Esophagus squamous epithelium (tissue), 5 donors: ENCODE measurements around the gene FOXK1. TPM values are rescaled to one million over a fixed set of nuclear protein-coding genes. Genes with fewer than 3 reads are reported as not detected.

Source experiments
- DNase-seq: peaks from one replicate; lab custom pipeline; 2025; lab: John Stamatoyannopoulos, UW
- H3K27ac ChIP-seq, 4 donors: fragments of 200-600 bp; sonication (generic); one replicate each; pipeline ENCODE4 v1.5.1; 2016 to 2019; ENCODE audit warnings: mild to moderate bottlenecking in 1 of 4
- H3K27me3 ChIP-seq, 4 donors: fragments of 200-600 bp; sonication (generic); 1 replicate in 3 of 4; 2 replicates in 1 of 4; pipeline versions ENCODE4 v1.5.1 to v1.6.0; 2017 to 2021; ENCODE audit warnings: antibody characterized with exemption in 1 of 4
- H3K36me3 ChIP-seq, 3 donors: fragments of 200-600 bp; sonication (generic); one replicate each; pipeline ENCODE4 v1.5.1; 2016 to 2019
- H3K4me1 ChIP-seq, 3 donors: fragments of 200-600 bp; sonication (generic); one replicate each; pipeline ENCODE4 v1.5.1; 2017 to 2019
- H3K4me3 ChIP-seq, 4 donors: fragments of 200-600 bp; sonication (generic); 1 replicate in 3 of 4; 2 replicates in 1 of 4; pipeline ENCODE4 v1.5.1; 2016 to 2019; ENCODE audit warnings: mild to moderate bottlenecking in 2 of 4, moderate library complexity in 1 of 4
- H3K9me3 ChIP-seq, 3 donors: fragments of 200-600 bp; sonication (generic); one replicate each; pipeline ENCODE4 v1.5.1; 2016 to 2019
- CTCF ChIP-seq, 6 experiments: fragments of 450-650 bp in 4 of 6; fragments of 200-600 bp in 2 of 6; sonication (generic) in 2 of 6; IDR thresholded peaks; one replicate each; pipeline ENCODE4 v1.5.1; 2016 to 2019; ENCODE audit warnings: antibody characterized with exemption in 6 of 6, mild to moderate bottlenecking in 4 of 6, moderate library complexity in 4 of 6
- POLR2A ChIP-seq, 4 donors: fragments of 450-650 bp; IDR thresholded peaks; one replicate each; pipeline ENCODE4 v1.6.1; 2017; ENCODE audit warnings: antibody characterized with exemption in 4 of 4, mild to moderate bottlenecking in 4 of 4, moderate library complexity in 3 of 4
- WGBS, 2 donors: methylation state at CpG; one replicate each; pipeline ENCODE4 v1.1.5; 2018; 5-methylcytosine and 5-hydroxymethylcytosine counted together
- intact Hi-C: fragments of 100-400 bp; cut with DNase I; formaldehyde crosslinking; loops from one replicate; pipeline ENCODE4 v1.15.0; 2022
- total RNA-seq, 4 donors: library from RNA; depleted of rRNA; stranded (reverse); fragments of >200 nt; gene quantifications; one replicate each; pipeline ENCODE4 v1.1.0, GENCODE V29; 2016
- donor health status: DM: yes; HTN: yes; CAD: no.

FOXK1 gene
- total RNA-seq, 4 donors from 2014 or later = 11.9 to 25.7 (median 15.9) TPM

- Histone ChIP-seq H3K27me3 (no peaks in the 10 kb centered on the region), H3K9me3 (no peaks in the 10 kb centered on the region), H3K4me1 (no peaks in the 10 kb centered on the region), H3K27ac (no peak overlapping the region), H3K4me3 (no peak overlapping the region), H3K36me3 (no peaks in the 10 kb centered on the region)
- intact Hi-C loops = no loop called here
- no peak for DNase-seq
- 75 to 83% methylated on average over 5 to 7 of the region's 7 CpGs for WGBS, 2 donors
- no peak for TF ChIP-seq POLR2A (IDR thresholded peaks at IDR 0.05)
- no peak for TF ChIP-seq CTCF (IDR thresholded peaks at IDR 0.05)
Measured at GRCh38 chr7:4648111-4648510, 34.0 kb upstream of the FOXK1 start.

- intact Hi-C loops = no loop called here
- no peak for TF ChIP-seq POLR2A (IDR thresholded peaks at IDR 0.05)
- TF ChIP-seq CTCF (IDR thresholded peaks at IDR 0.05) = no peak
- 68 to 90% methylated on average over 3 to 6 of the region's 18 CpGs for WGBS, 2 donors
- no peak for DNase-seq
- Histone ChIP-seq H3K27ac (peak overlapping the region in 2 of 4 donors; percentile 3 to 20), H3K9me3 (no peaks in the 10 kb centered on the region), H3K4me3 (no peak overlapping the region), H3K4me1 (peaks cover 0 to 6% (median 0%) of the 10 kb centered on the region in 3 donors), H3K36me3 (no peaks in the 10 kb centered on the region), H3K27me3 (no peaks in the 10 kb centered on the region)
Measured at GRCh38 chr7:4650433-4651047, 31.6 kb upstream of the FOXK1 start.

- no peak for DNase-seq
- intact Hi-C loops = no loop called here
- H3K4me1 ChIP-seq = peaks cover 0 to 6% (median 0%) of the 10 kb centered on the region in 3 donors
- peaks cover 0 to 7% (median 0%) of the 10 kb centered on the region in 3 donors for H3K9me3 ChIP-seq
- no peak for TF ChIP-seq POLR2A (IDR thresholded peaks at IDR 0.05)
- no peak overlapping the region for H3K27ac ChIP-seq
- no peak overlapping the region for H3K4me3 ChIP-seq
- WGBS, 2 donors = 76 to 81% methylated on average over 5 of the region's 5 CpGs
- H3K36me3 ChIP-seq = no peaks in the 10 kb centered on the region
- no peaks in the 10 kb centered on the region for H3K27me3 ChIP-seq
Measured at GRCh38 chr7:4653771-4654170, 28.3 kb upstream of the FOXK1 start.

GRCh38 chr7:4655311-4655710, 26.8 kb upstream of the FOXK1 start:
- H3K4me1 ChIP-seq = peaks cover 0 to 6% (median 0%) of the 10 kb centered on the region in 3 donors
- no peak for DNase-seq
- H3K36me3 ChIP-seq = no peaks in the 10 kb centered on the region
- no peaks in the 10 kb centered on the region for H3K27me3 ChIP-seq
- no peak for TF ChIP-seq POLR2A (IDR thresholded peaks at IDR 0.05)
- no peak for TF ChIP-seq CTCF (IDR thresholded peaks at IDR 0.05)
- H3K27ac ChIP-seq = no peak overlapping the region
- no peak overlapping the region for H3K4me3 ChIP-seq
- intact Hi-C loops = no loop called here
- 45 to 47% methylated on average over 2 of the region's 2 CpGs for WGBS, 2 donors
- peaks cover 0 to 12% (median 0%) of the 10 kb centered on the region in 3 donors for H3K9me3 ChIP-seq

- intact Hi-C loops = no loop called here
- no peaks in the 10 kb centered on the region for H3K36me3 ChIP-seq
- no peaks in the 10 kb centered on the region for H3K27me3 ChIP-seq
- H3K9me3 ChIP-seq = peaks cover 0 to 12% (median 0%) of the 10 kb centered on the region in 3 donors
- TF ChIP-seq POLR2A (IDR thresholded peaks at IDR 0.05) = no peak
- no peak for TF ChIP-seq CTCF (IDR thresholded peaks at IDR 0.05)
- no peak overlapping the region for H3K27ac ChIP-seq
- WGBS, 2 donors = 77 to 78% methylated on average over 4 of the region's 4 CpGs
- DNase-seq = no peak
- H3K4me3 ChIP-seq = no peak overlapping the region
- H3K4me1 ChIP-seq = peaks cover 0 to 6% (median 0%) of the 10 kb centered on the region in 3 donors
Measured at GRCh38 chr7:4655896-4656295, 26.2 kb upstream of the FOXK1 start.
